WTC11 (cell line): ENCODE results near the gene NELL2. TPM values are rescaled to one million over a fixed set of nuclear protein-coding genes. Genes with fewer than 3 reads are reported as not detected.

Experiments used
- ATAC-seq: fragments of 200-7000 bp; cut with Tn5 transposase; 2 replicates; pipeline ENCODE4 v1.10.0; 2021; ENCODE audit warnings: mild to moderate bottlenecking, moderate library complexity
- CTCF ChIA-PET: fragments of 300-600 bp; sonication (Branson Sonifier 250); formaldehyde crosslinking; loops from one replicate; lab custom pipeline; 2021; ENCODE audit warnings: antibody characterized with exemption; lab: Charles Lee
- POLR2A ChIA-PET: fragments of 350-600 bp; sonication (Branson Sonifier 250); formaldehyde crosslinking; loops from one replicate; lab custom pipeline; 2021; ENCODE audit warnings: antibody characterized with exemption; lab: Charles Lee
- DNase-seq: peaks from one replicate; pipeline ENCODE4 v3.0.0; 2021; ENCODE audit warnings: low spot score
- H3K27ac Mint-ChIP-seq: 2 replicates; pipeline ENCODE4 v1.8.0; 2021; ENCODE audit warnings: mixed read lengths
- H3K27me3 Mint-ChIP-seq: 2 replicates; pipeline ENCODE4 v1.8.0; 2021; ENCODE audit warnings: low read depth, mild to moderate bottlenecking, moderate library complexity, mixed read lengths
- H3K36me3 Mint-ChIP-seq: 2 replicates; pipeline ENCODE4 v1.8.0; 2021; ENCODE audit warnings: mixed read lengths
- H3K4me1 Mint-ChIP-seq: 2 replicates; pipeline ENCODE4 v1.8.0; 2022; ENCODE audit warnings: mixed read lengths
- H3K4me3 Mint-ChIP-seq: 2 replicates; pipeline ENCODE4 v1.8.0; 2021; ENCODE audit warnings: mild to moderate bottlenecking, moderate library complexity, mixed read lengths
- H3K9me3 Mint-ChIP-seq: 2 replicates; pipeline ENCODE4 v1.8.0; 2021; ENCODE audit warnings: mixed read lengths
- ATF1 ChIP-seq: sonication (generic); formaldehyde crosslinking; IDR thresholded peaks from 2 replicates; pipeline ENCODE4 v1.8.1; 2023; ENCODE audit warnings: mild to moderate bottlenecking, moderate library complexity, missing genetic modification reagents
- CBFB ChIP-seq: sonication (generic); formaldehyde crosslinking; IDR thresholded peaks from 2 replicates; pipeline ENCODE4 v1.8.1; 2022; ENCODE audit warnings: mild to moderate bottlenecking, low read depth, missing genetic modification reagents
- CREM ChIP-seq: sonication (generic); formaldehyde crosslinking; IDR thresholded peaks from 2 replicates; pipeline ENCODE4 v1.8.1; 2022; ENCODE audit warnings: mild to moderate bottlenecking, missing genetic modification reagents, moderate library complexity
- ELF4 ChIP-seq: sonication (generic); formaldehyde crosslinking; IDR thresholded peaks from 2 replicates; pipeline ENCODE4 v1.8.1; 2022; ENCODE audit warnings: low read depth, mild to moderate bottlenecking, moderate library complexity, missing genetic modification reagents
- ESRRA ChIP-seq: sonication (generic); formaldehyde crosslinking; IDR thresholded peaks from 2 replicates; pipeline ENCODE4 v1.8.1; 2022; ENCODE audit warnings: mild to moderate bottlenecking, missing genetic modification reagents, borderline replicate concordance
- ETV6 ChIP-seq: sonication (generic); formaldehyde crosslinking; IDR thresholded peaks from 2 replicates; pipeline ENCODE4 v1.8.1; 2022; ENCODE audit warnings: mild to moderate bottlenecking, missing genetic modification reagents
- GTF2I ChIP-seq: fragments of 250-450 bp; sonication (Bioruptor Pico); conservative IDR thresholded peaks from 2 replicates; pipeline ENCODE4 v1.4.0; 2021; ENCODE audit warnings: mild to moderate bottlenecking
- PRRX2 ChIP-seq: fragments of 250-450 bp; sonication (Bioruptor Pico); IDR thresholded peaks from 2 replicates; pipeline ENCODE4 v1.8.0; 2021; ENCODE audit warnings: mild to moderate bottlenecking
- RELA ChIP-seq: sonication (generic); formaldehyde crosslinking; IDR thresholded peaks from 2 replicates; pipeline ENCODE4 v1.8.1; 2022; ENCODE audit warnings: missing genetic modification reagents, mild to moderate bottlenecking, borderline replicate concordance
- RORB ChIP-seq: fragments of 250-450 bp; sonication (Bioruptor Pico); IDR thresholded peaks from 2 replicates; pipeline ENCODE4 v1.9.0; 2021; ENCODE audit warnings: mild to moderate bottlenecking
- SMAD3 ChIP-seq: sonication (generic); formaldehyde crosslinking; IDR thresholded peaks from 2 replicates; pipeline ENCODE4 v1.8.0; 2022; ENCODE audit warnings: missing genetic modification reagents, mild to moderate bottlenecking, borderline replicate concordance
- SMAD4 ChIP-seq: sonication (generic); formaldehyde crosslinking; IDR thresholded peaks from 2 replicates; pipeline ENCODE4 v1.8.0; 2022; ENCODE audit warnings: mild to moderate bottlenecking, missing genetic modification reagents
- SOX15 ChIP-seq: fragments of 250-450 bp; sonication (Bioruptor Pico); IDR thresholded peaks from 2 replicates; pipeline ENCODE4 v1.9.0; 2021; ENCODE audit warnings: mild to moderate bottlenecking
- TCF7 ChIP-seq: sonication (generic); formaldehyde crosslinking; IDR thresholded peaks from 2 replicates; pipeline ENCODE4 v1.8.0; 2022; ENCODE audit warnings: mild to moderate bottlenecking, low read depth, missing genetic modification reagents, moderate library complexity
- TEAD4 ChIP-seq: sonication (generic); formaldehyde crosslinking; IDR thresholded peaks from 2 replicates; pipeline ENCODE4 v1.8.0; 2022; ENCODE audit warnings: mild to moderate bottlenecking, missing genetic modification reagents
- ZNF232 ChIP-seq: sonication (generic); formaldehyde crosslinking; IDR thresholded peaks from 2 replicates; pipeline ENCODE4 v1.8.0; 2022; ENCODE audit warnings: mild to moderate bottlenecking, missing genetic modification reagents
- ZNF671 ChIP-seq: fragments of 250-450 bp; sonication (Bioruptor Pico); IDR thresholded peaks from 2 replicates; pipeline ENCODE4 v1.8.0; 2021; ENCODE audit warnings: mild to moderate bottlenecking
- total RNA-seq: library from RNA; stranded (reverse); gene quantifications from 3 replicates; pipeline ENCODE4 v1.2.3, GENCODE V29; 2021
- TF ChIP-seq, protein P1 (sequence below): sonication (generic); formaldehyde crosslinking; IDR thresholded peaks from 2 replicates; pipeline ENCODE4 v1.8.1; 2023; ENCODE audit warnings: mild to moderate bottlenecking, missing genetic modification reagents, borderline replicate concordance
- TF ChIP-seq, protein P2 (sequence below): sonication (generic); formaldehyde crosslinking; conservative IDR thresholded peaks from 2 replicates; pipeline ENCODE4 v1.8.1; 2023; ENCODE audit warnings: mild to moderate bottlenecking, low read depth, missing genetic modification reagents, moderate library complexity
- TF ChIP-seq, protein P3 (sequence below): fragments of 200-600 bp; IDR thresholded peaks from 2 replicates; pipeline ENCODE4 v1.8.0; 2022; ENCODE audit warnings: antibody characterized with exemption
- TF ChIP-seq, protein P4 (sequence below): sonication (generic); formaldehyde crosslinking; IDR thresholded peaks from 2 replicates; pipeline ENCODE4 v1.8.0; 2022; ENCODE audit warnings: mild to moderate bottlenecking, missing genetic modification reagents
- TF ChIP-seq, protein P5 (sequence below): fragments of 250-450 bp; sonication (Bioruptor Pico); IDR thresholded peaks from 2 replicates; pipeline ENCODE4 v1.9.0; 2021; ENCODE audit warnings: mild to moderate bottlenecking
- TF ChIP-seq, protein P6 (sequence below): sonication (generic); formaldehyde crosslinking; IDR thresholded peaks from 2 replicates; pipeline ENCODE4 v1.8.0; 2022; ENCODE audit warnings: mild to moderate bottlenecking, missing genetic modification reagents

The NELL2 gene
- total RNA-seq, 1 experiment from 2014 or later: 37.4 TPM

DNA sequence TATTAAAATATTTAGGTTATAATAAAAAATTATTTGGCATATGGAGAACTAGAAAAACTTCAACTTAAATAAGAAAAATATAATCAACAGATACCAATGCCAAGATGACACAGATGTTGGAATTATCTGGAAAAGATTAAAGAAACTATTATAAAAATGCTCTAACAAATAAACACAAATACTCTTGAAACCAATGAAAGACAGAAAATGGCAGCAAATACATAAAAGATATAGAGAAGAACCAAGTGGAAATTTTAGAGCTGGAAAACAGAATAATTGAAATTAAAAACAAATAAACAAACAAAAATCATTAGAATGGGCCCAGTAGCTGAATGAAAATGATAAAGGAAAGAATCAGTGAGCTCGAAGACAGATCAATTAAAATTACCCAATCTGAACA is 5.1 kb upstream of the NELL2 start:
- Mint-ChIP-seq H3K27ac (no peak overlapping the region), H3K9me3 (peaks cover 31% of the 10 kb centered on the region), H3K4me1 (peaks cover 5% of the 10 kb centered on the region), H3K27me3 (peaks cover 3% of the 10 kb centered on the region), H3K4me3 (no peak overlapping the region), H3K36me3 (peaks cover 16% of the 10 kb centered on the region)
- ChIA-PET CTCF (no interaction called here), POLR2A (no interaction called here)
- TF ChIP-seq, protein P1, sequence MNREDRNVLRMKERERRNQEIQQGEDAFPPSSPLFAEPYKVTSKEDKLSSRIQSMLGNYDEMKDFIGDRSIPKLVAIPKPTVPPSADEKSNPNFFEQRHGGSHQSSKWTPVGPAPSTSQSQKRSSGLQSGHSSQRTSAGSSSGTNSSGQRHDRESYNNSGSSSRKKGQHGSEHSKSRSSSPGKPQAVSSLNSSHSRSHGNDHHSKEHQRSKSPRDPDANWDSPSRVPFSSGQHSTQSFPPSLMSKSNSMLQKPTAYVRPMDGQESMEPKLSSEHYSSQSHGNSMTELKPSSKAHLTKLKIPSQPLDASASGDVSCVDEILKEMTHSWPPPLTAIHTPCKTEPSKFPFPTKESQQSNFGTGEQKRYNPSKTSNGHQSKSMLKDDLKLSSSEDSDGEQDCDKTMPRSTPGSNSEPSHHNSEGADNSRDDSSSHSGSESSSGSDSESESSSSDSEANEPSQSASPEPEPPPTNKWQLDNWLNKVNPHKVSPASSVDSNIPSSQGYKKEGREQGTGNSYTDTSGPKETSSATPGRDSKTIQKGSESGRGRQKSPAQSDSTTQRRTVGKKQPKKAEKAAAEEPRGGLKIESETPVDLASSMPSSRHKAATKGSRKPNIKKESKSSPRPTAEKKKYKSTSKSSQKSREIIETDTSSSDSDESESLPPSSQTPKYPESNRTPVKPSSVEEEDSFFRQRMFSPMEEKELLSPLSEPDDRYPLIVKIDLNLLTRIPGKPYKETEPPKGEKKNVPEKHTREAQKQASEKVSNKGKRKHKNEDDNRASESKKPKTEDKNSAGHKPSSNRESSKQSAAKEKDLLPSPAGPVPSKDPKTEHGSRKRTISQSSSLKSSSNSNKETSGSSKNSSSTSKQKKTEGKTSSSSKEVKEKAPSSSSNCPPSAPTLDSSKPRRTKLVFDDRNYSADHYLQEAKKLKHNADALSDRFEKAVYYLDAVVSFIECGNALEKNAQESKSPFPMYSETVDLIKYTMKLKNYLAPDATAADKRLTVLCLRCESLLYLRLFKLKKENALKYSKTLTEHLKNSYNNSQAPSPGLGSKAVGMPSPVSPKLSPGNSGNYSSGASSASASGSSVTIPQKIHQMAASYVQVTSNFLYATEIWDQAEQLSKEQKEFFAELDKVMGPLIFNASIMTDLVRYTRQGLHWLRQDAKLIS (CRISPR knock-in tag): no peak
- TF ChIP-seq, protein P2, sequence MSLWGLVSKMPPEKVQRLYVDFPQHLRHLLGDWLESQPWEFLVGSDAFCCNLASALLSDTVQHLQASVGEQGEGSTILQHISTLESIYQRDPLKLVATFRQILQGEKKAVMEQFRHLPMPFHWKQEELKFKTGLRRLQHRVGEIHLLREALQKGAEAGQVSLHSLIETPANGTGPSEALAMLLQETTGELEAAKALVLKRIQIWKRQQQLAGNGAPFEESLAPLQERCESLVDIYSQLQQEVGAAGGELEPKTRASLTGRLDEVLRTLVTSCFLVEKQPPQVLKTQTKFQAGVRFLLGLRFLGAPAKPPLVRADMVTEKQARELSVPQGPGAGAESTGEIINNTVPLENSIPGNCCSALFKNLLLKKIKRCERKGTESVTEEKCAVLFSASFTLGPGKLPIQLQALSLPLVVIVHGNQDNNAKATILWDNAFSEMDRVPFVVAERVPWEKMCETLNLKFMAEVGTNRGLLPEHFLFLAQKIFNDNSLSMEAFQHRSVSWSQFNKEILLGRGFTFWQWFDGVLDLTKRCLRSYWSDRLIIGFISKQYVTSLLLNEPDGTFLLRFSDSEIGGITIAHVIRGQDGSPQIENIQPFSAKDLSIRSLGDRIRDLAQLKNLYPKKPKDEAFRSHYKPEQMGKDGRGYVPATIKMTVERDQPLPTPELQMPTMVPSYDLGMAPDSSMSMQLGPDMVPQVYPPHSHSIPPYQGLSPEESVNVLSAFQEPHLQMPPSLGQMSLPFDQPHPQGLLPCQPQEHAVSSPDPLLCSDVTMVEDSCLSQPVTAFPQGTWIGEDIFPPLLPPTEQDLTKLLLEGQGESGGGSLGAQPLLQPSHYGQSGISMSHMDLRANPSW (CRISPR knock-in tag): no peak
- TF ChIP-seq, protein P3, sequence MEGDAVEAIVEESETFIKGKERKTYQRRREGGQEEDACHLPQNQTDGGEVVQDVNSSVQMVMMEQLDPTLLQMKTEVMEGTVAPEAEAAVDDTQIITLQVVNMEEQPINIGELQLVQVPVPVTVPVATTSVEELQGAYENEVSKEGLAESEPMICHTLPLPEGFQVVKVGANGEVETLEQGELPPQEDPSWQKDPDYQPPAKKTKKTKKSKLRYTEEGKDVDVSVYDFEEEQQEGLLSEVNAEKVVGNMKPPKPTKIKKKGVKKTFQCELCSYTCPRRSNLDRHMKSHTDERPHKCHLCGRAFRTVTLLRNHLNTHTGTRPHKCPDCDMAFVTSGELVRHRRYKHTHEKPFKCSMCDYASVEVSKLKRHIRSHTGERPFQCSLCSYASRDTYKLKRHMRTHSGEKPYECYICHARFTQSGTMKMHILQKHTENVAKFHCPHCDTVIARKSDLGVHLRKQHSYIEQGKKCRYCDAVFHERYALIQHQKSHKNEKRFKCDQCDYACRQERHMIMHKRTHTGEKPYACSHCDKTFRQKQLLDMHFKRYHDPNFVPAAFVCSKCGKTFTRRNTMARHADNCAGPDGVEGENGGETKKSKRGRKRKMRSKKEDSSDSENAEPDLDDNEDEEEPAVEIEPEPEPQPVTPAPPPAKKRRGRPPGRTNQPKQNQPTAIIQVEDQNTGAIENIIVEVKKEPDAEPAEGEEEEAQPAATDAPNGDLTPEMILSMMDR: no peak
- no peak for TF ChIP-seq TCF7 (CRISPR knock-in tag)
- TF ChIP-seq CREM: no peak
- TF ChIP-seq GTF2I (CRISPR knock-in tag): no peak
- TF ChIP-seq, protein P4, sequence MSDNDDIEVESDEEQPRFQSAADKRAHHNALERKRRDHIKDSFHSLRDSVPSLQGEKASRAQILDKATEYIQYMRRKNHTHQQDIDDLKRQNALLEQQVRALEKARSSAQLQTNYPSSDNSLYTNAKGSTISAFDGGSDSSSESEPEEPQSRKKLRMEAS: no peak
- no peak for TF ChIP-seq TEAD4 (CRISPR knock-in tag)
- TF ChIP-seq RORB: no peak
- no peak for TF ChIP-seq SMAD4 (CRISPR knock-in tag)
- TF ChIP-seq ZNF671 (CRISPR knock-in tag): no peak
- no peak for TF ChIP-seq ESRRA (CRISPR knock-in tag)
- no peak for TF ChIP-seq SOX15 (CRISPR knock-in tag)
- no peak for TF ChIP-seq ELF4 (CRISPR knock-in tag)
- no peak for TF ChIP-seq ATF1 (CRISPR knock-in tag)
- no peak for TF ChIP-seq RELA (CRISPR knock-in tag)
- DNase-seq (no peak), ATAC-seq (no peak)

DNA sequence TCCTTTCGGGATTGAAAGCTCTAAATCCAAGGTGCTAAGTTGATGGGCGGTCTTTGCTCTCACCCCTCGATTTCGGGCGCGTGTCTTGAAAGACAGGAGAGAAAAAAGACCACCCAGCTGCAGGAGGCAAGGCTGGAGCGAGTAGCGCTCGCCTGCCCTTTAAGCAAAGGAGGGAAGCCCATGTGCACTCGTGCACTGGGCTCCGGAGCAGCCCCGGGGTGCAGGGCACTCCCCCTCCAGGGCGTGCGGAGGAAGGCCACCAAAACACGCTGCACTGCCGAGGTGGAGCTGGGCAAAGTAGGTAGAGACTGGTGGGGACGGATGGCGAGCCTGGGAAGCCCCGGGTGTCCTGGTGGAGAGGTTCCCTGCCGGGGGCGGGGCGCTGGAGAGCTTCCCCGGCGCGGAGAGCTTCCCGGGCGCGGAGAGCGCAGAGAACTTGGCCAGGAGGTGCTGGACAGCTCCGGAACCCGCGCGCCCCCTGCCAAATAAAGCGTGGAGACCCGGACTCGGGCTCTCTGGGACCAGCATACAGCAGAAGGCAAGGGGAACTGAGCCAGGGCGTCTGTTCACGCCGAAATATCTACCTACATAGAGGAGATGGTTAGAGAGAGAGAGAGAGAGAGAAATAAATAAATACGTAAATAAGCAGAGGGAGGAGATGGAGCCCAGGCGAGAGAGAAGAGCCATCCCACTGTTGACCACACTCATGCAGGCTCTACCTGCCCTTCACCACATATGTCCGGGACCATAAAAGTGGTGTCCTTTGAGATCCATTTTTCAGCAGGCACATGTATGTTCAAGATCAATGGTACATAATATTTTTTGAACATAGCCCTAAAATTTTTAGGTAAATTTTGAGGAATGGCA is 662 bp upstream of the NELL2 start:
- Mint-ChIP-seq H3K27ac (peak overlapping the region; percentile 87), H3K27me3 (peaks cover 14% of the 10 kb centered on the region)
- 0 out of 2 replicates have a peak, but pooled peaks have one; percentile 44 for TF ChIP-seq PRRX2 (CRISPR knock-in tag)
- TF ChIP-seq CBFB (CRISPR knock-in tag): no peak
- no peak for TF ChIP-seq SMAD3 (CRISPR knock-in tag)
- no peak for TF ChIP-seq ZNF232 (CRISPR knock-in tag)
- TF ChIP-seq, protein P5, sequence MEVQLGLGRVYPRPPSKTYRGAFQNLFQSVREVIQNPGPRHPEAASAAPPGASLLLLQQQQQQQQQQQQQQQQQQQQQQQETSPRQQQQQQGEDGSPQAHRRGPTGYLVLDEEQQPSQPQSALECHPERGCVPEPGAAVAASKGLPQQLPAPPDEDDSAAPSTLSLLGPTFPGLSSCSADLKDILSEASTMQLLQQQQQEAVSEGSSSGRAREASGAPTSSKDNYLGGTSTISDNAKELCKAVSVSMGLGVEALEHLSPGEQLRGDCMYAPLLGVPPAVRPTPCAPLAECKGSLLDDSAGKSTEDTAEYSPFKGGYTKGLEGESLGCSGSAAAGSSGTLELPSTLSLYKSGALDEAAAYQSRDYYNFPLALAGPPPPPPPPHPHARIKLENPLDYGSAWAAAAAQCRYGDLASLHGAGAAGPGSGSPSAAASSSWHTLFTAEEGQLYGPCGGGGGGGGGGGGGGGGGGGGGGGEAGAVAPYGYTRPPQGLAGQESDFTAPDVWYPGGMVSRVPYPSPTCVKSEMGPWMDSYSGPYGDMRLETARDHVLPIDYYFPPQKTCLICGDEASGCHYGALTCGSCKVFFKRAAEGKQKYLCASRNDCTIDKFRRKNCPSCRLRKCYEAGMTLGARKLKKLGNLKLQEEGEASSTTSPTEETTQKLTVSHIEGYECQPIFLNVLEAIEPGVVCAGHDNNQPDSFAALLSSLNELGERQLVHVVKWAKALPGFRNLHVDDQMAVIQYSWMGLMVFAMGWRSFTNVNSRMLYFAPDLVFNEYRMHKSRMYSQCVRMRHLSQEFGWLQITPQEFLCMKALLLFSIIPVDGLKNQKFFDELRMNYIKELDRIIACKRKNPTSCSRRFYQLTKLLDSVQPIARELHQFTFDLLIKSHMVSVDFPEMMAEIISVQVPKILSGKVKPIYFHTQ (CRISPR knock-in tag): no peak
- TF ChIP-seq ESRRA (CRISPR knock-in tag): no peak
- TF ChIP-seq, protein P6, sequence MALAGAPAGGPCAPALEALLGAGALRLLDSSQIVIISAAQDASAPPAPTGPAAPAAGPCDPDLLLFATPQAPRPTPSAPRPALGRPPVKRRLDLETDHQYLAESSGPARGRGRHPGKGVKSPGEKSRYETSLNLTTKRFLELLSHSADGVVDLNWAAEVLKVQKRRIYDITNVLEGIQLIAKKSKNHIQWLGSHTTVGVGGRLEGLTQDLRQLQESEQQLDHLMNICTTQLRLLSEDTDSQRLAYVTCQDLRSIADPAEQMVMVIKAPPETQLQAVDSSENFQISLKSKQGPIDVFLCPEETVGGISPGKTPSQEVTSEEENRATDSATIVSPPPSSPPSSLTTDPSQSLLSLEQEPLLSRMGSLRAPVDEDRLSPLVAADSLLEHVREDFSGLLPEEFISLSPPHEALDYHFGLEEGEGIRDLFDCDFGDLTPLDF: 0 out of 2 replicates have a peak, but pooled peaks have one; percentile 32
- peak; percentile 27; the same call in 1 of the 2 replicates for TF ChIP-seq ETV6 (CRISPR knock-in tag)

More for the DNA sequence above, 662 bp upstream of the NELL2 start:
- peak; percentile 80 for DNase-seq
- peaks cover 9% of the 10 kb centered on the region for H3K36me3 Mint-ChIP-seq
- peaks cover 18% of the 10 kb centered on the region for H3K9me3 Mint-ChIP-seq
- ATAC-seq: peak; percentile 68
- H3K4me1 Mint-ChIP-seq: peaks cover 20% of the 10 kb centered on the region
- H3K4me3 Mint-ChIP-seq: peak overlapping the region; percentile 94
- CTCF ChIA-PET: interaction anchor here (0.6 to 3.9 kb wide), 14 partner anchors 9 to 861 kb away, joined by 3 to 24 read pairs (median 8); no protein-coding TSS in a partner anchor
- POLR2A ChIA-PET: interaction anchor here (0.5 to 0.6 kb wide), 2 partner anchors 772 to 1289 kb away, joined by 3 read pairs; no protein-coding TSS in a partner anchor
